Activated CD4-positive, alpha-beta T cell treated with anti-CD3 and anti-CD28 coated beads, Interleukin-2, Interleukin-6, amounts not matched to agents 100 ng/mL and 50 ng/mL, durations not matched to agents 16 hours and 8 hours (primary cell): ENCODE data around the gene PNLDC1.
A peak's percentile ranks its signal among the peaks of the same experiment; 100 is the strongest.
"Not testable (repeated sequence)": the region's sequence is repeated elsewhere in the genome, so short reads cannot be mapped to it uniquely, and the experiment has no call there.

ENCODE experiments used
- DNase-seq: peaks from one replicate; pipeline ENCODE4 v3.0.0-alpha.2; 2020

The PNLDC1 gene

DNA sequence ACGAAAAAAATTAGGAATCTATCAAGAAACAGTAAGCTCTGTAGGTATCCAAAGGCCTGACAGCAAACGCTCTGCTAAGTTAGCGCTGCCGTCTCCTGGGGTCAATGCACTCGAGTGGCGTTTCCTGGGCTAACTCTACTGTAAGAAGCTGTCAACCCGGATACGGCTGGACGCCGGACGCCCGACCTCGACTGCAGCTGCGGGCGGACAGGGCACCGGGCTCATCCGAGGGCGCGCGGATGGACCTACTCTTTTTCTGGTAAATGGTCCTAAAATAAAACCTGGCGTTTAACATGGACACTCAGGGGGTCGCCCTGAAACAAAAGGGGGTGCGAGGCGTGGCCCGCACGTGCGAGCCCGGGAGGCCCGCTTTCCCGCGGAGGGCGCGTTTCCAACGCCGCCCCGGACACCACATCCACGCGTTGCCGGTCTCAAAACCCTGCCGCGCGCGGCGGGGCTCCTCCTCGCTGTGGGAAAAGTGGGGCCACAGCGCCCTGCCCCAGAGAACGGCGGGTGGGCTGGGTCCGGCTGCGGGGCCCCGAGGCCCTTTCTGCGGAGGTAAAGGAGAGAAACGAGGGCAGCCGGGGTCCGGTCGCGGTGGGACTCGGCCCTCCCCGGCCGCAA lies 11.2 kb upstream of the PNLDC1 start:
- DNase-seq, result peak; percentile 48

- DNase-seq, result peak; percentile 99
Observed at GRCh38 chr6:159789377-159790148, 10.5 kb upstream of the PNLDC1 start, which contains the start of gene TCP1. TCP1 (minus strand) TSS chr6:159789602; CDS start chr6:159789468, 134 bp downstream.

GRCh38 chr6:159790149-159790955 lies 9.7 kb upstream of the PNLDC1 start, which contains the start of gene MRPL18:
MRPL18 (plus strand) TSS chr6:159790467; CDS start chr6:159790588, 121 bp downstream.
- peak; percentile 95 for DNase-seq

- DNase-seq, result peak; percentile 30
Observed at GRCh38 chr6:159790956-159791598, 9.0 kb upstream of the PNLDC1 start.

DNA sequence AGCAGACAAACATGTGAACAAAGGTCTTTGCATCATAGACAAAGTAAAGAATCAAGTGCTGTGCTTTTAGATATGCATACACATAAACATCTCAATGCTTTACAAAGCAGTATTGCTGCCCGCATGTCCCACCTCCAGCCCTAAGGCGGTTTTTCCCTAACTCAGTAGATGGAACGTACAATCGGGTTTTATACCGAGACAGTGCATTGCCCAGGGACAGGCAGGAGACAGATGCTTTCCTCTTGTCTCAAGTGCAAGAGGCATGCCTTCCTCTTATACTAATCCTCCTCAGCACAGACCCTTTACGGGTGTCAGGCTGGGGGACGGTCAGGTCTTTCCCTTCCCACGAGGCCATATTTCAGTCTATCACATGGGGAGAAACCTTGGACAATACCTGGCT lies 5.1 kb upstream of the PNLDC1 start:
- not testable (repeated sequence) for DNase-seq

DNA sequence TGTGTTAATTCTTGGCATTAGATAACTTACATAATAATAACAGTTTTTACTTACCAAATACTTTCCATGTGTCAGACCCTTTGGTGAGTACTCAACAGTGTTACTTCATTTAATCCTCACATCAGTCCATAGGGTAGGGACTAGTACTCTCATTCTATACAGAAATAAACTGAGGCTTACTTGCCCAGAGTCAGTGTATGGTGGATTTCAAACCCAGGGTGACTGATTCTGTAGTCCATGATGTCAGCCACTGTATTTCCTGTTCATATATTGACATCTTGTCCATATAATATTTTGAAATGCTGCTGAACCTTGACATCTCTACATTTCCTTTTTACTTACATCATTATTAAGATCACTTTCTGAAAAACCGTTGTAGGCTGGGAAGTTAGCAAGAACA lies 2.5 kb upstream of the PNLDC1 start:
- DNase-seq, result no peak

DNA sequence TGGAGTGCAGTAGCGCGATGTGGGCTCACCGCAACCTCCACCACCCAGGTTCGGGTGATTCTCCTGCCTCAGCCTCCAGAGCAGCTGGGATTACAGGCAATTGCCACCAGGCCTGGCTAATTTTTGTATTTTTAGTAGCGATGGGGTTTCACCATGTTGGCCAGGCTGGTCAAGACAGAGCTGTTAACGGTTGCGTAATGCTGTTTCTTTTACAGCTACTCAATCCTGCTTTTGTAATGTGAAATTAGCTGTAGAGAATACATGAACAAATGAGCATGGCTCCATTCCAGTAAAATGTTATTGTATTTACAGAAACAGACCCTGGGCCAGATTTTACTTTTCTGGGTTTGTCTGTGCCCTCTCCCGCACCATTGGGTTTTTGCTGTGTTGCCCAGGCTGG lies 1.9 kb downstream of the PNLDC1 start:
- DNase-seq, result no peak

- DNase-seq, result no peak
Observed at GRCh38 chr6:159804504-159804903, 4.4 kb downstream of the PNLDC1 start.

DNA sequence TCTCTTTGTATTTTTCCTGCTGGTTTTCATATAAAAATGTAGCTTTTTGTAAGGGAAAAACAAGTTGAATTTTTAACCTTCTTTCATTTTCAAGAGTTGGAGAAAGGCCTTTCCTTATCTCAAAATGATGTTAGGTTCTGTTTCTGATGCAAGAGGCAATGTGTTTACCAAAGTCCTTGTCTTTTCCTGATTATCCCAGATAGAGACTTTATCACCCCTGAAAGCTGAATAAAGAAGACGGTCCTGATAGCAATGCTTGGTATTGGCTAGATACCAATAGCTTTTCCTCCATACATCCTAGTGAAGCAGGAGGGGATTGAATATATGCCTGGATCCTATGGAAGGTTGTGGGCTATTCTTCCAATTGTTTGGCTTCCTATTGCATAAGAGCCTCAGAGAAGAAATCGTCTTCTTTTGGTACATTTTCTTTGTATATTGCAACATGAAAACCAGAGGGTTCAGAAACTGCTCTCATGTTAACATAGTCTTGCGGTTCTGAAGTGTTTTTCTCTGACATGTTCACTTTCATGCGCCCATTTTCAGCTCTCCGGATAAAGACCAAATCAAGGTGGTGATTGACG lies 5.5 kb downstream of the PNLDC1 start:
- DNase-seq, result no peak

- DNase-seq, result no peak
Observed at GRCh38 chr6:159806021-159806458, 6.0 kb downstream of the PNLDC1 start.

- DNase-seq, result no peak
Observed at GRCh38 chr6:159807150-159807858, 7.2 kb downstream of the PNLDC1 start.

GRCh38 chr6:159808647-159809046 lies 8.6 kb downstream of the PNLDC1 start:
- no peak for DNase-seq

- DNase-seq, result no peak
Observed at GRCh38 chr6:159809149-159809548, 9.1 kb downstream of the PNLDC1 start.

DNA sequence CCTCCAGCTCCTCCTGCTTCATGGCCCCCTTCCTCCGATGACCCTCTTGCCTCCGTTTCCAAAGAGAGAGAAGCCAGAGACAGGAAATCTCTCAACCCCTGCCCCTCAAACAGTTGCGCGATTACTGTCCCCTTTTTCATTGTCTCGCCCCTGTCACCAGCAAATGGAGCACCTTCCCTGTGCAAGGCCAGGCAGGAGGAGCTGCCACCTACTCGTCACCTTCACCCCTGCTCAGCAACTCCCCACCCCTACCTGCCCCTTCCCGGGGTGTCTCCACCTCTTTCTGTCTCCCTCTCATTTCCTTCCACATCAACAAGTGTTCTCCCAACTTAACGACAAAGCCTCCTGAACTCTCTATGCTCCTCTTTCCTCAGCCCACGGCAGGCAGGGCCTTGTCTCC lies 13.7 kb downstream of the PNLDC1 start:
- DNase-seq, result no peak

DNA sequence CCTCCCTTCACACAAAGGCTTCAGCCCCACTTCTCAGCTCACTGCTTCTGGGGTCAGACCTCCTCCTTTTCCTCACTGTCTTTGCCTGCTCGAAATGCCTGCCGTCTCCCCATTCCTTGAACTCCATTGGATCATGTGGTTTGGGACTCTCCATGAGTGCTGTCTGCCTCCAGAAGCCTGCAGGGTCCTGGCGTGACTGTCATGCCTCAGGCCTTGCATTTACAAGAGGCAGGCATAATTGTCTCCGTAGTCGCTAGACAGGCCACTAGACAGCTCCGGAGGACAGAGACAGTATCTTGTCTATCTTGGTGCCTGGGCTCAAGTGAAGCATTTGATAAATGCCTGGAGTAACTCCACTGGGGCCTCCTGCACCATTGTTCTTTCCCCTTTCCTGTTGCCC lies 15.3 kb downstream of the PNLDC1 start:
- no peak for DNase-seq

DNA sequence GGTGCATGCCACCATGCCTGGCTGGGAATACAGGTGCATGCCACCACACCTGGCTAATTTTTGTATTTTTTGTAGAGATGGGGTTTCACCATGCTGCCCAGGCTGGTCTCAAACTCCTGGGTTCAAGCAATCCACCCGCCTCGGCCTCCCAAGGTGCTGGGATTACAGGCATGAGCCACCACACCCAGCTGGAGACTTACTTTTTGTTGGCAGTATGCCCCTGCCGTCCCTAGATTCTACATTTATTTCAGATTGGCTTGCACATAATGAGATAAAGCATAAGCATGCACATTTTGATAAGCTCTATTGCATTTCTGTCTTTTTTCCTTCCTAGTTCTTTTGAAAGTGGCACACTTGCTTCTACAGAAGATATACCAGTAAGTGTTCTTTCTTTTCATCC lies 16.7 kb downstream of the PNLDC1 start:
- not testable (repeated sequence) for DNase-seq

DNA sequence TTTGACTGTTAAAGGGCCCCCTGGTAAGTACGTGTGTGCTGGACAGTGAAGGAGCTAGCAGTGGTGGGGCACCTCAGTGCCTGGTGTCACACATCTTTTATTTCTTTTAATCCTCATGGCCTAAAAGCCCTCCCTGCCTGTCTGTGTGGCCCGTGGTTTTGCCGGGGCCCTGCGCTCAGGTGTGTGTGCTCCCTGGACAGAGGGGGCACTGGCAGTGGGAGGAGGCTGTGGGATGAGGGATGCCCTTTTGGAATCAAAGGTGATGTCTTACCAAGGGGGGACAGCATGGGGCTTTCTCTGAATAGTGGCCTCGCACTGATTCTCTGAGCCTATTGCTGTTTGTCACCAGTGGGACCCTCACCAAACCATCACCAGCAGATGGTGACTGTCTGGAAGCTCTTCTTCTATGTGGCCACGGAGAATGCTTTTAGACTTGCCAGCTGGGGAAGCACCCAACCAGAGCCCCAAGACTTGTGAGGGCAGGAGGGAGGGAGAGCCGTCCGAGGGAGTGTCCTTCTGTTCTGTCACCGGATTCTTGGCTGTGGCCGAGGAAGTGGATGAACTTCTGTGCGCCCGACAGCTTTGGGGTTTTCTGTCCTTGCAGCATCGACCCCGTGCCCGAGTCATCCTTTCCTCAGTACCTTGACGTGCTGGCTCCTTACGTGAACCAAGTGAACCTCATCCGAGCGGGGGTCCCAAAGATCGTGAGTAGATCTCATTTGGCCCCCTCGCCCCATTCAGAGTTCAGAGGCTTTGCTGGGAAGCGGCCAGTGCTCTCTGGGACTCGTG lies 18.1 kb downstream of the PNLDC1 start:
- DNase-seq, result no peak

DNA sequence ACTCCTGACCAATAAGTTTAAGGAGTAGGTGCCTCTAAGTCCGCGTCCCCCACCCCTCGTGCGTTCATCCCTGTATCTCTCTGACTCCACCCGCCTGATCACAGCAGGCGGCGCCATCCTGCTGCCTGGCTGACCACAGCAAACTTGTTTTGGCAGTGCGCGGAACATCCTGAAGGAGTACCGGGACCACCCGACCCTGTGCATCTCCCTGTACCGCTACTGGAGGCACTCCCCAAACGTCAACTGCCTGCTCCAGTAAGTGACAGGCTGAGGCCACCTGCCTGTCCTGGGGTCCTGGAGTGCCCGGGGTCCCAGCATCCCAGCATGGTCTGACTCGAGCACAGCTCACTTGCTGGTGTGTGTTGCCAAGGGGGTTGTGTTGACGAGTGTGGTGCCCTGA lies 19.0 kb downstream of the PNLDC1 start:
- DNase-seq, result no peak

- DNase-seq, result peak; percentile 50
Observed at GRCh38 chr6:159819932-159820640, 20.0 kb downstream of the PNLDC1 start.

DNA sequence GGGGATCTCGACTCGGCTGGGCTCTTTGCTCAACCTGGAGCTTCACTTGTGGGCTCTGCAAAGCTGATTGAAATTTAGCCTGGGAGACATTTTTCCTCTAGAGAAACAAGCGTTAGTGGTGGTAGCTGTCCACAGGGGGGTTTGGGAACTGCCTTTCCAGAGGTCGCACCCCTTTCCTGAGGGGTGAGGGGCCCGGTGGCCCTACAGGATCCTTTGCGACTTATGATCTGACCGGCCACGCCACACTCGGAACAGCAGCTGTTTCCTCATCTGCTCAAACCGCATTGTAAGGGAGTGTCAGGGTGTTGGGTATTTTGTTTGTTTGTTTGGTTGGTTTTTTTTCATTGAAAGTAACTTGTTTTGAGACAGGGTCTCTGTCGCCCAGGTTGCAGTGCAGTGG lies 21.0 kb downstream of the PNLDC1 start:
- DNase-seq, result no peak
